ENCODE data around the gene NQO2.
A peak's percentile ranks its signal among the peaks of the same experiment; 100 is the strongest.

Gene NQO2

GRCh38 chr6:2999618-3000557 is at the start of gene NQO2:
Gene NQO2 (plus strand): TSS chr6:2999894. CDS start chr6:3006553, 6,659 bp downstream.
- peak; percentile 92 for DNase-seq

GRCh38 chr6:2950713-2951112 is 49.0 kb upstream of the NQO2 start:
- DNase-seq, result no peak

- peak; percentile 70 for DNase-seq
Measured at GRCh38 chr6:2951728-2952127, 48.0 kb upstream of the NQO2 start.

GRCh38 chr6:2952557-2953095 is 47.1 kb upstream of the NQO2 start:
- DNase-seq, result peak; percentile 90

- no peak for DNase-seq
Measured at GRCh38 chr6:2953098-2953497, 46.6 kb upstream of the NQO2 start.

- DNase-seq, result no peak
Measured at GRCh38 chr6:2956930-2957685, 42.6 kb upstream of the NQO2 start.

GRCh38 chr6:2957696-2958330 is 41.9 kb upstream of the NQO2 start:
- no peak for DNase-seq

GRCh38 chr6:2958331-2958711 is 41.4 kb upstream of the NQO2 start:
- peak; percentile 70 for DNase-seq

GRCh38 chr6:2958776-2959175 is 40.9 kb upstream of the NQO2 start:
- no peak for DNase-seq

- no peak for DNase-seq
Measured at GRCh38 chr6:2959909-2960719, 39.6 kb upstream of the NQO2 start.

GRCh38 chr6:2960935-2961334 is 38.8 kb upstream of the NQO2 start:
- DNase-seq, result no peak

- no peak for DNase-seq
Measured at GRCh38 chr6:2961506-2961905, 38.2 kb upstream of the NQO2 start.

- no peak for DNase-seq
Measured at GRCh38 chr6:2962004-2962403, 37.7 kb upstream of the NQO2 start.

GRCh38 chr6:2962636-2963035 is 37.1 kb upstream of the NQO2 start:
- DNase-seq, result peak; percentile 31

GRCh38 chr6:2963756-2964155 is 35.9 kb upstream of the NQO2 start:
- no peak for DNase-seq

- DNase-seq, result no peak
Measured at GRCh38 chr6:2964793-2965505, 34.7 kb upstream of the NQO2 start.

- no peak for DNase-seq
Measured at GRCh38 chr6:2966347-2966746, 33.3 kb upstream of the NQO2 start.

GRCh38 chr6:2967936-2968335 is 31.8 kb upstream of the NQO2 start:
- DNase-seq, result no peak

- DNase-seq, result no peak
Measured at GRCh38 chr6:2968600-2969135, 31.0 kb upstream of the NQO2 start.

GRCh38 chr6:2969549-2969948 is 30.1 kb upstream of the NQO2 start:
- no peak for DNase-seq

GRCh38 chr6:2970034-2970685 is 29.5 kb upstream of the NQO2 start:
- DNase-seq, result peak; percentile 44

Data from hematopoietic multipotent progenitor cell treated with erythropoietin and hydrocortisone succinate and interleukin-3 and kit ligand, for 4 days (in vitro differentiated cells).